Mesendoderm (in vitro differentiated cells): ENCODE data around the gene ASL.
"Not testable (repeated sequence)": the region's sequence is repeated elsewhere in the genome, so short reads cannot be mapped to it uniquely, and the experiment has no call there.

ENCODE experiments used
- DNase-seq: peaks from one replicate; pipeline ENCODE4 v3.0.0; 2013
- H2AK5ac ChIP-seq: 2 replicates; pipeline ENCODE4 v1.6.1; 2013; ENCODE audit warnings: low read length, inconsistent platforms
- H2BK120ac ChIP-seq: 2 replicates; pipeline ENCODE4 v1.6.1; 2013; ENCODE audit warnings: low read depth, mild to moderate bottlenecking, low read length, moderate library complexity, mixed read lengths
- H2BK15ac ChIP-seq: replicated peaks from 2 replicates; pipeline ENCODE4 v1.6.1; 2013; ENCODE audit warnings: low read depth, mild to moderate bottlenecking, moderate library complexity
- H2BK5ac ChIP-seq: 2 replicates; pipeline ENCODE4 v1.6.1; 2013; ENCODE audit warnings: low read length, inconsistent platforms
- H3K18ac ChIP-seq: 2 replicates; pipeline ENCODE4 v1.6.1; 2013; ENCODE audit warnings: mild to moderate bottlenecking, low read length, mixed read lengths
- H3K23ac ChIP-seq: one replicate; pipeline ENCODE4 v1.6.1; 2013; ENCODE audit warnings: low read length
- H3K27ac ChIP-seq: 2 replicates; pipeline ENCODE4 v1.5.1; 2013; ENCODE audit warnings: low read depth, mild to moderate bottlenecking, inconsistent platforms, low read length, moderate library complexity
- H3K27me3 ChIP-seq: 2 replicates; pipeline ENCODE4 v1.6.1; 2013; ENCODE audit warnings: low read length, control low read depth, mild to moderate bottlenecking, inconsistent platforms; ENCODE audit not compliant: insufficient read depth, poor library complexity
- H3K36me3 ChIP-seq: 2 replicates; pipeline ENCODE4 v1.6.1; 2013; ENCODE audit warnings: low read length, inconsistent platforms; ENCODE audit not compliant: control insufficient read depth, insufficient read depth
- H3K4ac ChIP-seq: one replicate; pipeline ENCODE4 v1.6.1; 2013; ENCODE audit warnings: low read depth, mild to moderate bottlenecking, low read length, moderate library complexity
- H3K4me1 ChIP-seq: 2 replicates; pipeline ENCODE4 v1.6.1; 2013; ENCODE audit warnings: low read depth, low read length, inconsistent platforms; ENCODE audit not compliant: control insufficient read depth
- H3K4me2 ChIP-seq: 2 replicates; pipeline ENCODE4 v1.6.1; 2013; ENCODE audit warnings: low read length
- H3K4me3 ChIP-seq: 2 replicates; pipeline ENCODE4 v1.5.1; 2013; ENCODE audit warnings: mild to moderate bottlenecking, low read length
- H3K56ac ChIP-seq: one replicate; pipeline ENCODE4 v1.6.1; 2013; ENCODE audit warnings: low read length
- H3K79me1 ChIP-seq: 2 replicates; pipeline ENCODE4 v1.6.1; 2013; ENCODE audit warnings: low read length, inconsistent platforms
- H3K79me2 ChIP-seq: 2 replicates; pipeline ENCODE4 v1.6.1; 2013; ENCODE audit warnings: mild to moderate bottlenecking, low read length; ENCODE audit not compliant: control insufficient read depth, insufficient read depth
- H3K9ac ChIP-seq: 2 replicates; pipeline ENCODE4 v1.6.1; 2013; ENCODE audit warnings: low read length, inconsistent platforms
- H4K5ac ChIP-seq: one replicate; pipeline ENCODE4 v1.6.1; 2013; ENCODE audit warnings: low read length
- H4K8ac ChIP-seq: one replicate; pipeline ENCODE4 v1.6.1; 2013; ENCODE audit warnings: low read depth, mild to moderate bottlenecking, control low read depth, low read length, moderate library complexity
- WGBS: extraction: QIAGEN DNeasy Blood & Tissue Kit; methylation state at CpG from one replicate; pipeline ENCODE4 v1.1.7; 2013; ENCODE audit warnings: low lambda C conversion rate, missing lambda C conversion rate; ENCODE audit not compliant: insufficient coverage; ENCODE audit errors: extremely low coverage; 5-methylcytosine and 5-hydroxymethylcytosine counted together

The ASL gene

DNA sequence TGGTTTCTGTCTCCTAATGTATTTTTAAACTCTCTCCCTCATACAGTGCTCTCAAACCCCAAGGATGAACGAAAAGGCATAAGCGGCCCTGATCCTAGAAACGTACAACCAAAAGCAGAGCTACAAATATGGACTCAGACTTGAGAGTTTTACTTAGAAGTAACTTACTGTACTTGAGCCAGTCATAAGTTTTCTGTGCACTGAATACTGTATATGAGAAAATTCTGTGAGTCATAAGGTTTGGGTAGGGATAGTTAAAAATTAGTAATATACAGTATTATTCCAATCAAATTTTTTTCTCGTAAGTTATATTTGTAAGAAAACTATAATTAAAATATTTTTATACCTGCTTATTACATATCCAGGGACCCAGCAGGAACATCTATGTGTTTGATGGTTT is 5.9 kb upstream of the ASL start:
- Histone ChIP-seq H3K4me1 (no peaks in the 10 kb centered on the region), H3K18ac (no peak overlapping the region)
- 100% methylated on average over 1 of the region's 4 CpGs for WGBS

DNA sequence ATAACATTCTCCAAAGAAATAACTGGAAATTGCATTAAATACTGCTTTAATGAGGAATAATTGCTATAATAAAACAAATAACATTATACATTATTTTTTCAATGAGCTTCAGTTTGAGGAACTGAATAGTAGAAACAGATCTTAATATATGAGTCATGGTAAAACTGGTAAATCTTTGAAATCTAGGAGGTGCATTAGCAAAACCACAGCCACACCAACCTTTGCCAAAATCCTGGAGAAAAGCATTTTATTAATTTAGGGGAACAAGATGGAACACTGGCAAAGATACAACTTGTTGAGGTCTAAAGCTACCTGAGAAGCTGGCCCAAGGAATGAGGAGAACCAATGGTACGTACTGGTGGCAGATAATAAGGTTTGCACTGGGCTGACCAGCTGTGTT is 5.4 kb upstream of the ASL start:
- Histone ChIP-seq H2BK15ac (no peak overlapping the region), H3K4ac (no peak overlapping the region), H3K4me2 (no peak overlapping the region), H2BK120ac (no peak overlapping the region), H3K18ac (no peak overlapping the region), H2AK5ac (no peak overlapping the region), H3K4me1 (no peaks in the 10 kb centered on the region), H4K8ac (no peak overlapping the region), H3K79me2 (no peaks in the 10 kb centered on the region), H3K9ac (no peak overlapping the region), H3K23ac (no peak overlapping the region), H3K27ac (no peak overlapping the region), H2BK5ac (no peak overlapping the region), H3K27me3 (no peaks in the 10 kb centered on the region), H4K5ac (no peak overlapping the region), H3K36me3 (no peaks in the 10 kb centered on the region), H3K79me1 (no peaks in the 10 kb centered on the region), H3K56ac (no peak overlapping the region), H3K4me3 (no peak overlapping the region)
- no CpG with 5 or more reads among the region's 1 CpG for WGBS
- DNase-seq = no peak

More for the DNA sequence above, 5.9 kb upstream of the ASL start:
- Histone ChIP-seq H2BK15ac (no peak overlapping the region), H3K4ac (no peak overlapping the region), H3K4me3 (no peak overlapping the region), H3K56ac (no peak overlapping the region), H3K9ac (no peak overlapping the region), H3K23ac (no peak overlapping the region), H3K79me2 (no peaks in the 10 kb centered on the region), H3K36me3 (no peaks in the 10 kb centered on the region), H4K5ac (no peak overlapping the region), H3K4me2 (no peak overlapping the region), H2BK120ac (no peak overlapping the region), H2AK5ac (no peak overlapping the region), H2BK5ac (no peak overlapping the region), H4K8ac (no peak overlapping the region), H3K79me1 (no peaks in the 10 kb centered on the region), H3K27ac (no peak overlapping the region), H3K27me3 (no peaks in the 10 kb centered on the region)
- DNase-seq = no peak

DNA sequence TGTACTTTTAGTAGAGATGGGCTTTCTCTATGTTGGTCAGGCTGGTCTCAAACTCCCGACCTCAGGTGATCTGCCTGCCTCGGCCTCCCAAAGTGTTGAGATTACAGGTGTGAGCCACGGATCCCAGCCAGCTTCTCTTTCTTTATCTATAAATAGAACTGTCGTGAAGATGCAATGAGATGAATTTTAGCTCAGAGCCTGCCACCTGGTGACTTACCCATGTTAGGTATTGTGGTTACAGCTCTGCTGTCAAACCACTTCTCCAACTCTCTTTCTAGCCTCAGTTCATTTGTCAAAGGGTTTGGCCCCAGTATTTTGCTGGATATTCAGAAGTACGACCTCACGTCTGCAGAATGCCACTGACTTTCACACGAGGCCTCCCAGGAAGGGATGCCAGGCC is 3.4 kb upstream of the ASL start:
- H3K27ac ChIP-seq, H4K8ac ChIP-seq, H3K56ac ChIP-seq, DNase-seq, H2BK5ac ChIP-seq, H2AK5ac ChIP-seq, H2BK15ac ChIP-seq, H3K79me1 ChIP-seq, H2BK120ac ChIP-seq, H3K4ac ChIP-seq, H3K79me2 ChIP-seq, H4K5ac ChIP-seq, H3K23ac ChIP-seq, H3K36me3 ChIP-seq, H3K4me1 ChIP-seq, H3K9ac ChIP-seq, H3K18ac ChIP-seq, H3K4me2 ChIP-seq, H3K4me3 ChIP-seq, H3K27me3 ChIP-seq: not testable (repeated sequence)
- no CpG with 5 or more reads among the region's 7 CpGs for WGBS

DNA sequence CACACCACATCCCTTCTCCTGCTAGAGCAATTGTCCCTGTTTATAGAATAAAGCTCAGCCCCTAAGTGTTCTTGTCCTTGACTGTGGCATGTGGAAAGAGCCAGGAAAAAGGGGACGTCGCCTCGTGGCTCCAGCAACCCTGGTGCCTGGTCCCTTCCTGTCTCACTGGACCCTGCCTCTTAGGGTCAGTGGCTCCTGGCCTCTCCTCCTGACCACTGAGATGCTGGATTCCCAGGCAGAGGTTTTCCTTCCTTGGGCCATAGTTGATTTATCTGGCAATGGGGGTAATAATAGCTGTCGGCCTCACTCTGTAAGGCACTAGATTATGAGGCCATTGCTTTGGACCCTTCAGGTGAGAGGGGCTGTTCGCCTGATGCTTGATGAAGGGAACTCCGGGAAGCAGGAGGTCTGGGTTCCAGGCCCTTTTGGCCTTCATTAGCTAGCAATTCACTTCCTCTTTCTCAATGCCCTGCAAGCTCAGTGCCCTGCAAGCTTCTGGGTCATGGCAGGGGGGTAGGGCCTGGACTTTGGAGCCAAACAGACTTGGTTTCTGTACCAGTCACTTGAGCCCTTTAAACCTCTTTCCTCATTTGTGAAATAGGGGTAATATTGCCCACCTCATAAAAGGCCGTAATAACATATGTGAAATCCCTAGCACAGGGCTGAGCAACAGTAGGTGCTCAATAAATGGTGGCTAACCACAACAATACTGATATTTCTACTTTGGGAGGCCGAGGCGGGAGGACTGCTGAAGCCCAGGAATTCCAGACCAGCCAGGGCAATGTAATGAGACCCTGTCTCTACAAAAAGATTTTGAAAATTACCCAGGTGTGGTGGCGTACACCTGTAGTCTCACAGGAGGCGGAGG is 1.1 kb downstream of the ASL start:
- peak overlapping the region; percentile 87 for H3K9ac ChIP-seq
- no peaks in the 10 kb centered on the region for H3K79me2 ChIP-seq
- peaks cover 3% of the 10 kb centered on the region for H3K4me1 ChIP-seq
- H3K36me3 ChIP-seq = no peaks in the 10 kb centered on the region
- no peak overlapping the region for H2BK5ac ChIP-seq
- H2BK15ac ChIP-seq = no peak overlapping the region
- peak overlapping the region; percentile 93 for H3K4me3 ChIP-seq
- peak overlapping the region; percentile 98 for H3K4me2 ChIP-seq
- no peak overlapping the region for H3K18ac ChIP-seq
- H3K27me3 ChIP-seq = no peaks in the 10 kb centered on the region
- H3K23ac ChIP-seq = peak overlapping the region; percentile 80
- WGBS = no CpG with 5 or more reads among the region's 11 CpGs
- H3K4ac ChIP-seq = no peak overlapping the region
- H3K79me1 ChIP-seq = peaks cover 5% of the 10 kb centered on the region
- peak overlapping the region; percentile 92 for H3K56ac ChIP-seq
- H2BK120ac ChIP-seq = no peak overlapping the region
- H4K5ac ChIP-seq = no peak overlapping the region
- no peak overlapping the region for H3K27ac ChIP-seq
- H4K8ac ChIP-seq = no peak overlapping the region
- H2AK5ac ChIP-seq = peak overlapping the region; percentile 44
- DNase-seq = no peak

DNA sequence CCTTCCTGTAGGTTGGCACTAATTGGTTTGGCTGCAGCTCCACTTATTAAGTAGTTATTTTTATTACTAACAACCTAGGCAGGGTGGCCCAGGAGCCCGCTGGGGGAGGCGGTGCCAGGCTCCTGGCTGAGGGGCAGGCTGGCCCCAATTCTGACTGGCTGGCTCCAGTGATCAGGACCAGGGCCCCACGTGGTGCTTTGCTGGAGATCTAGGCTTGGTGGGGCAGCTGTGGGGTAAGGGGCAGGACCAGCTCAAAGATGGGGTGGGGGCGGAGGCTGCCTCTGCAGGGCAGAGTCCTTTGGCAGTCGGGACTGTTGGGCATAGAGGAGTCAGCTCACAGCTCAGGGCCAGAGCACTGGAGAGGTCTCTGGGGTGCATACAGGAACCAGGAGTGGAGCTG is 2.4 kb downstream of the ASL start:
- Histone ChIP-seq H3K27ac (no peak overlapping the region), H3K9ac (no peak overlapping the region), H2BK120ac (no peak overlapping the region), H3K4ac (no peak overlapping the region), H4K8ac (no peak overlapping the region), H3K23ac (no peak overlapping the region), H3K36me3 (no peaks in the 10 kb centered on the region), H2BK5ac (no peak overlapping the region), H3K4me3 (no peak overlapping the region), H2BK15ac (no peak overlapping the region), H4K5ac (no peak overlapping the region), H3K4me2 (no peak overlapping the region), H3K18ac (no peak overlapping the region), H3K56ac (no peak overlapping the region), H3K79me1 (peaks cover 5% of the 10 kb centered on the region), H3K27me3 (no peaks in the 10 kb centered on the region), H2AK5ac (no peak overlapping the region), H3K4me1 (peaks cover 3% of the 10 kb centered on the region), H3K79me2 (no peaks in the 10 kb centered on the region)
- DNase-seq = no peak
- WGBS = no CpG with 5 or more reads among the region's 5 CpGs

DNA sequence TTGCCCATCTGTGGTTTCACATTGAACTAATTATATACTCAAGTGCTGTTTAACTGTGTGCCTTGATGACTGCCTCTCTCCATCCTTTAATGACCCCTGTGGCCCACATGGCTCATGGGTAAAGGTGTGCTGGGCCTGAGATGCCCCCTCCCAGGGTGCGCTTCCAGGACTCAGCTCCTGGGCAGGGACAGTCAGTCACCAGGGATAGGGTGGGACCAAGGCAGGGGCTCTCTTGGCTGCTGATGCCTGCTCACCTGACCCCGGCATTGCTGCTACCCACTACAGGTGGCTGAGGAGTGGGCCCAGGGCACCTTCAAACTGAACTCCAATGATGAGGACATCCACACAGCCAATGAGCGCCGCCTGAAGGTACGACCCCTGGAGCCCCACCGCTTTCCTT is 6.5 kb downstream of the ASL start:
- Histone ChIP-seq H3K36me3 (no peaks in the 10 kb centered on the region), H3K4me1 (no peaks in the 10 kb centered on the region), H2BK5ac (no peak overlapping the region), H4K5ac (no peak overlapping the region), H3K79me2 (no peaks in the 10 kb centered on the region), H3K9ac (no peak overlapping the region), H3K4me2 (no peak overlapping the region), H3K4ac (no peak overlapping the region), H2AK5ac (no peak overlapping the region), H4K8ac (no peak overlapping the region), H3K56ac (no peak overlapping the region), H3K79me1 (no peaks in the 10 kb centered on the region), H3K4me3 (no peak overlapping the region), H3K27me3 (no peaks in the 10 kb centered on the region), H3K27ac (no peak overlapping the region), H3K18ac (no peak overlapping the region), H3K23ac (no peak overlapping the region), H2BK120ac (no peak overlapping the region), H2BK15ac (no peak overlapping the region)
- DNase-seq = no peak
- WGBS = no CpG with 5 or more reads among the region's 6 CpGs
